ENCODE results near the gene BPIFB6.

BPIFB6 gene

DNA sequence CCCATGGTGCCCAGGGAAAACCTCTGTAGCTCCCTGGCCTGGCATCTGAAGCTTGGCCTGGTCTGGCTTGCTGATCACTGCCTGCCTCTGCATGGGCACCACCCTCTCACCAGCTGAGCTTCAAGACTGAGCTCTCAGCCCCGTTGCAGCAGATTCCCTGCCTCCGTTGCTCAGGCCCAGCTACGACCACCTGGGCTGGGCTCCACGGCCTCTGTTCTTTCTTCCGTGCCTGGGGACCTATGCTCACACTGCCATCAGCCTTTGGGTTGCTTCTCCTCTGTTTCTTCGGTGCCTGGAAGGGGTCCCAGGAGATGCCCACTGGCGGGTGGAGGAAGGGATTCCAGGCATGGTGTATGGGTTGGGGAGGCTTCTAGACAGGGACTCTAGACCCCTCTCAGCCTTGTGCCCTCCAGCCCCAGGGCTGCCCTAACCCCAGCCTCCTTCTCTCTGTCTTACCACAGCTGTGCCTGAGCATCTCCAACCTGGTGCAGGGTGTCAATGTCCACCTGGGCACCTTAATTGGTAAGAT is 14.8 kb upstream of the BPIFB6 start:
- no peak for DNase-seq

DNA sequence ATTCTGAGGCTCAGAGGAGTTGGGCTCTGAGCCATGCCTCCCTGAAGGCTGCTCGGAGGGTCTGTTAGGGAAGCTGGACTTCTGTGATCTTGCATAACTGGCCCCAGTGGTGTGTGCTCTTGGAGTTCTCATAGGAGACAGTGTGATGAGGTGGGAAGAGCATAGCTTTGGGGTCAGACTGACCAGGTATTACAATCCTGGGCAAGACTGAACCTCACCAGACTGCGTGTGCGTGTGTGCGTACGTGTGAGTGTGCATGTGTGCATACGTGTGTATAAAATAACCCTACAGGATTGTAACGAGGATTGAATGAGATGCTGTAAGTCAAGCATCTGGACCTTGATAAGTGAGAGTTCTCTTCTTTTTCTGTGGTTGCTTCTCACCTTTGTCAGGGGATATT is 13.9 kb upstream of the BPIFB6 start:
- DNase-seq: no peak

DNA sequence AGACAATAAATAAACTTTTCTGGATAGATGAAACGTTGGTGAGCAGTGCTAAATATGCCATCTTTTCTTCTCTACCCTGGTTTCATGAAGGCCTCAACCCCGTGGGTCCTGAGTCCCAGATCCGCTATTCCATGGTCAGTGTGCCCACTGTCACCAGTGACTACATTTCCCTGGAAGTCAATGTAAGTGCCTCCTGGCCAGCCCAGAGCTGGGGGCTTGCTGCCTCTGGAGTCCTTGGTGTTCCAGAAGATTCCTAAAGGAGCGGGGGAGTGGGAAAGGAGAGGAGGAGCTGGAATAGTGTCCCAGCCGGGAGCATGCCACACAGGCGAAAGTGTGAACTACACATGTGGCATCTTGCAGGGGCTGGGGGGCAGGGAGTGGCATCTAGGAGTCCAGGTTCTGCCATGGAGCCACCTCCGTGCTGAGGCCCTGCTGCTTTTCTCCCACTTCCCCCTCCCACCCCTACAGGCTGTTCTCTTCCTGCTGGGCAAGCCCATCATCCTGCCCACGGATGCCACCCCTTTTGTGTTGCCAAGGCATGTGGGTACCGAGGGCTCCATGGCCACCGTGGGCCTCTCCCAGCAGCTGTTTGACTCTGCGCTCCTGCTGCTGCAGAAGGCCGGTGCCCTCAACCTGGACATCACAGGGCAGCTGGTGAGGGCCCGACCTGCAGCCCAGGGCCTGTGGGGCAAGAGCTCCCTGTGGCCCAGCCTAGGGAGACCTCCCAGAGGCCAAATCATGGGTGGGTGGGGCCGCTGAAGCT is 13.1 kb upstream of the BPIFB6 start:
- no peak for DNase-seq

DNA sequence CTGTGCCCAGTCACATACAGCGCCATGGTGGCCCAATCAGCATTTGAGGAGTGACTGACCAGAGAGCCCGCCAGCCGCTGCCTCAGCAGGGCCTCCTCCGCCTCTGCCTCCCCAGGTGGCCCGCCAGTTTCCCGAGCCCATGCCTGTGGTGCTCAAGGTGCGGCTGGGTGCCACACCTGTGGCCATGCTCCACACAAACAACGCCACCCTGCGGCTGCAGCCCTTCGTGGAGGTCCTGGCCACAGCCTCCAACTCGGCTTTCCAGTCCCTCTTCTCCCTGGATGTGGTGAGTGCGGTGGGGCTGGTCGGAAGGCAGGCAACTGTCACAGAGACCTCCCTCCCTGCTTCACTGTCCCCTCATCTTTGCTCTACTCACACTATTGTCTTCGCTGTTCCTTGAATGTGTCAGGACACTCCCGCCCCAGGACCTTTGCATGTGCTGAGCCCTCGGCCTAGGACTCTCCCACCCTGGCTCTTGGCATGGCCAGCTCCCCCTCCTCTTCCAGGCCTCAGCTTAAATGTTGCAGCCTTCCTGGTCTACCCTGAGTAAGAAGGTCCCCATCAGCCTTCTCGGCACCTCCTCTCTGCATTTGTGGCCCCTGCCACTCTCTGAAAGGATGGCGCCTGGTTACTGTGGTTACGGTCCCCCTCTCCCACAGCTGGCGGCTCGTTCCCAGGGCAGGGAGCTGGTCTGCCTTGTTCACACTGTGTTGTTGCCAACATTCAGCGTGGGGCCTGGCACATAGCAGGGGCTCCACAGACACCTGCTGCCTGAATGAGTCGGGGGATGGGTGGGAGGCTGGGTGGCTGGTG is 11.8 kb upstream of the BPIFB6 start:
- no peak for DNase-seq

DNA sequence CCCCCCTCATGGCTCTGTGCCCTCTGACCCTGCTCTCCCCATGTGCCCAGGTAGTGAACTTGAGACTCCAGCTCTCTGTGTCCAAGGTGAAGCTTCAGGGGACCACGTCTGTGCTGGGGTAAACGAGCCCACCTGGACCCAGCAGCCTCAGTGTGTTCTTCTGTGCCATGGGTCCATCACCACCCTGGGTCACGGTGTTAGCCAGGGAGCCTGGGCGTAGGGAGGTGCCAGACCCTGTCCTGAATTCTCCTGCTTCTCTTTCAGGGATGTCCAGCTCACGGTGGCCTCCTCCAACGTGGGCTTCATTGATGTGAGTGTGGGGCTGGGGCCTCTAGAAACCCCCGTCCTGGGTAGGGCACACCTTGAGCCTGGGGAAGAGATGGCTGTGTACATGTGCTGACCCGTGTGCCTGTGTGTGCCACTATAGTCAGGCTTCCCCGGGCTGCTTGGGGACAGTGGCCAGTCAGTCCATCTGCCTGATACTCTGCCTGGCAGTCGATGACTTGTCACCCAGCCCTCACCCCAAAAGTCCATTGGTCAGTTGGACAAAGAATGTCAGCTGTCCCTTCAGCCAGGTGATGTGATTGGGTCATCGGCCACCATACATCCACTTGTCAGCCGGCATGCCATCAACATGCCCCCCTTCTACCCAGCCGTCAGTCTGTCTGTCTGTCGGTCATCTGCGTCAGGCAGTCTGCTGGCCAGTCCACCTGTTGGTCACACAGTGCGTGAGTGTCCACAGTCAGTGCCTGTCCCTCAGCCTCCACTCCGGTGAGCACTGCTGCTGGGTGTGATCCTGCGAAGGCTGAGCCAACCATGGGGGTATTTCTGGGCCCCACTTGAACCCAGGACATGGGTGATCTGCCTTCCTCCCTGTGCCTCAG is 10.9 kb upstream of the BPIFB6 start:
- DNase-seq: no peak

DNA sequence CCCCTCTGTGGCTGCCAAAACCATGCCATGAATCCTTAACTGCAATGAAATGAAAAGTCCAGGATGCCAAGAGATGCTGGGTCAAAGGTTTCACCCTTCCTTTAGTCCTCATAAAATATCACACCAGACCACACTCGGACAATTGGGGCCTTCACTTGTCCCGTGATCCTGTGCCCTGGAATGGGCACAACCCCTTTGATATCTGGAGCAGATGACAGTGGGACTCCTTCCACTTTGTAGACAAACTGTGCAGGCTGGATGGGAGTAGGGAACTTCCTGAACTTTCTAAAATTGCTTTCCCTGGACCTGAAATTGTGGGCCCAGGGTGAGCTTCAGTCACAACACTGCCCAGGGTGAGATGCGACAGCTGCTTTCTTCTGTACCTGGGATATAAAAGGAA is 9.6 kb upstream of the BPIFB6 start:
- no peak for DNase-seq

DNA sequence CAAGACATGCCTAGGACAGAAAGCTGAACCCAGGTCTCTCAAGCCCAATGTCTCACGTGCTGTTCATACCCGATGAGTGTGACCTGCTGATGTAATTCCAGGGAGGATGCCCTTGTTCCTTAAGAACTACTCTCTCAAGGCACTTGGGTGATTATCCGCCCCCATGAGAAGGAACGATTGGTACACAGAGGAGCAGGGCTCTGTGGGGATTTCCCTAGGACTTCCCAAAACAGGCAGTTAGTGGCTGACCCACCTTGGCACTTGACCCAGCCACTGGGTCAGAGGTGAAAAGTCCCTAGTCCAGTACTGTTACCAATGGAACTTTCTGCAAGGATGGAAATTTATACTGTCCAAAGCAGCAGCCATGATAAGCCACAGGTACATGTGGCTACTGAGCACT is 9.2 kb upstream of the BPIFB6 start:
- DNase-seq: no peak

DNA sequence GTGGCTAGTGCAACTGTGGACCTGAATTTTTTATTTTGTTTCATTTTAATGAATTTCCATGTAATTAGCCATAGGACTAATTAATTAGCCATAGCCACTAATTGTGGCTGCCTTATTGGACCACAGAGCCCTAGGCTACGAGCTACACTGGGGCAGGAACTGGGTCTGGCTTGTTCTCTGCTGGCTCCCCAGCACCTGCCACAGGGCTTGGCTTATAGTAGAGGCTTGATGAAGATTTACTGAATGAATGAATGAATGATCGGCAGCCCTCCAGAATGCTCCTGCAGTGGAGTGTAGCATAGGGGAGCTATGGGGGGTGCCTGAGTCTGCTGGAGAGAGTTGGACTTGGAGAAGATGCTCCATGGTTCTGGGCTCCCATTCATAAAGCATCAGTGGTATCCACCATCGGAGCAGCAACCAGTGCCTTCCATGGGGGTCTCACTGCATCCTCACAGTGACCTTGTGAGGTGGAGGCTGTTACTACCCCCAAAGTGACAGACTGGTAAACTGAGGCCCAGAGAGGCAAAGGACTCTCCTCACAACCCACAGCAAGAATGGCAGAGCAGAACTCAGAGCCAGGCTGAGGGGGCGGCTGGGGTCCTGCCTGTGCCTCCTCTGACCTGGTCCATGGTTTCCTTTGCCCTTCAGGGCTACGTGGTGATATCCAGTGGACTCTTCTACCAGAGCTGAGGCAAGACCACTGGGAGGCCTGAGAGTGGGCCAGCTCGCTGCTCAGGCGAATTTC is 8.6 kb upstream of the BPIFB6 start:
- no peak for DNase-seq

DNA sequence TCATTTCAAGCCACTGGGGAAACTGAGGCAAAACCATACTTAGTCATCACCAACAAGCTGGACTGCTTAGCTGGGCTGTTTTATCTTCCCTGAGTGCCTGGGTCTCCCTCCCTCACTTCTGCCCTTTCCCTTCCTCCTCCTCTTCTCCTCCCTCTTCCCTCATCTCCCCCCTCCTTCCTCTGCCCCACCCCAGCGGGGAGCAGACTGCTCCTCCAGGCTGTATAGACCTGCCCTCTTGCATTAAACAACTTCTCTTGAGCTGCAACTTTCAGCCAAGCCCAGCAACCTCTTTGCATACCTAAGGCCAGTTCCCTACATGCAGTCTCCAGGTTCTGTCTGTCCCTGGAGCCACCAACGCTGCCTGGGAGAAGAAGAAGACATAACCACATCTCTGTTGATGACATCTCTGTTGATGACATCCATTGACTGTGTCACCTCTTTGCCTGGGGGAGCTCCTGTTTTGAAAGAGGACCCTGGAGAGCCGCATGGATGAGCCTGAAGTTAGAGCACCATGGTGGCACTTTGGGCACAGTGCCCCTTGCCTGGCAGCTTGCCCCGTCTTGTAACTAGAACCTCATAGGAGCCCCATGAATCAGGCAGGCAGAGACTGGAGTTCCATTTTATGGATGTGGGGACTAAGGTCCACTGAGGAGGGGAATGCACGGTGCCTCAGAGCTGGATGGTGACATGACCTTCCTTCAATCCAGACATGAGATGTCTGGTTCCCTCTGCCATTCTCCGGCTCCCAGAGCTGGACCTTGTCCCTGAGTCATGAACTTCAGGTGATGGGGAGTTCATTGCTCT is 7.8 kb upstream of the BPIFB6 start:
- DNase-seq: no peak

DNA sequence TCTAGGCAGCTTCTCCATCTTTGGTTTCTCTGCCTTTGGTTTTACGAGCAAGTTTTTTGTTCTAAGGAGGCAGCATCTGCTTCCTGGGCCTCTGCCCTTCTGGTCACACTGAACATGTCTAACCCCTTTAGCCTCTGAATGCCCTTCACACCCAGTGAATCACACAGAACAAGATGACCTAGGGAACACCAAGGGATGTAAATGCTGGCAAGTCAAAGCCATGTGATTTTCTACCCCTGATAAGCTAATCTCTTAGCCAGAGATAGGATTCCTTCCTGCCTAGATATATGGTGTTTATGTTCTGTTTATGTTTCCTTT is 7.2 kb upstream of the BPIFB6 start:
- no peak for DNase-seq

DNA sequence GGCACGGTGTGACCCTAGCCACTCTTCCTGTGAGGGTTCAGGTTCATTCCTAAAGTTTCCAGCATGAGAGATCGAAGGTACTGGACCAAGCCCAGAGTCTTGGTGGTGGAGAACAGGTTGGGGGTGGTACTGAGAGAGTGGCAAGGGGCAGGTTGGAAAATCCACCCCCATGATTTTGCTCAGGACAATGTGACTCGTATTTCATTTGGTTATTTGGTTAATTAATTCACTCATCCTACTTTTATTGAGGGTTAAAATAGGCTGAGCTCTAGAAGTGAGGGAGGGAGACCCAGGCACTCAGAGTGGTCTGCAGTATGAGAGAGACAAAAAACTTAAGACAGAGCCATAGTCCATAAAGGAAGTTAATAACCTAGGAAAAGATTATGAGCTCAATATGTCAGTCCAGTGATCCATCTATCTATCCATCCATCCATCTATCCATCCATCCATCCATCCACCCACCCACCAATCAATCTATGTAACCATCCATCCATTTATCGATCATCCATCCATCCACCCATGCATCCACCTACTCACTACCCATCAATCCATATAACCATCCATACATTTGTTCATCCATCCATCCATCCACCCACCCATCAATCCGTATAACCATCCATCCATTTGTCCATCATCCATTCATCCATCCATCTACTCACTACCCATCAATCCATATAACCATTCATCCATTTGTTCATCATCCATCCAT is 6.7 kb upstream of the BPIFB6 start:
- DNase-seq: no peak

DNA sequence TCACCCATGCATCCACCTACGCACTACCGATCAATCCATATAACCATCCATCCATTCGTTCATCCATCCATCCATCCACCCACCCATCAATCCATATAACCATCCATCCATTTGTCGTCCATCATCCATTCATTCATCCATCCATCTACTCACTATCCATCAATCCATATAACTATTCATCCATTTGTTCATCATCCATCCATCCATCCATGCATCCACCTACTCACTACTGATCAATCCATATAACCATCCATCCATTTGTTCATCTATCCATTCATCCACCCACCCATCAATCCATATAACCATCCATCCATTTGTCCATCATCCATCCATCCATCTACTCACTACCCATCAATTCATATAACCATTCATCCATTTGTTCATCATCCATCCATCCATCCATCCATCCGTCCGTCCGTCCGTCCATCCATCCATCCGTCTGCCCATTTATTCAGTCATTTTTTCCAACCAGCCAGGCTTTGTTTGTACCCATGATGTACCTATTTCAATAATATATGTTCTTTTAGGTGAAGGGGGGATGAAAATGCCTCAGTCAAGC is 6.1 kb upstream of the BPIFB6 start:
- DNase-seq: no peak

DNA sequence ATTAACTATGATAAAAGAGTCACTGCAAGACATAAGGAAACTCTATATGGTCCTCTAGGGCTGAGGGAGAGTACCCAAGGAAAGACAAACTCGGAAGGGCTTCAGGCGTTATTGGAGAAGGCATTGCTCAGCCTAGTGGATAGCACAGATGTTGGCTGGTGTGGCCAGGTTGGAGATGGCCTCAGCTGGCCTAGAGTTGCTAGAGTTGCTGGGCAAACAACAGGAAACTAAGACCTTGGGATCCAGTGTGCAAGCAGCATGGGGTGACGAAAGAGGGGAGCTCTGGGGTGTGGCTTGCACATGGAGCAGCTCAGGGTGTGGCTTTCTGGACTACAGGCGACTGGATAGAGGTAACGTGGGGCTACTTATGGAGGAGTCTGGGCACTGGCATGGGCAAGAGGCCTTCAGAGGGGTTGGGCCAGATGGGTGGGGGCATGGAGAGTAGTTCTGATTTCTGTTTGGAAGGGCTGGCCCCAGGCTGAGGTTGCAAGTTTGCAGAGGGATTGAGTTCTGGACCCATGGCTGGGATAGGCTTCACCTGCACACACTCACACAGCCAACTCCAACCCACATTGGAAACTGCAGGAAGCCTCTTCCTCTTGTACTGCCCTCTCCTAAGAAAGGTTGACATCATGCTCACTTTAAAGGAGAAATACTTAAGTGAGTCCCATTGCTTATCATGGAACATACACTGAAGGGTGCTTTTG is 5.2 kb upstream of the BPIFB6 start:
- DNase-seq: no peak

DNA sequence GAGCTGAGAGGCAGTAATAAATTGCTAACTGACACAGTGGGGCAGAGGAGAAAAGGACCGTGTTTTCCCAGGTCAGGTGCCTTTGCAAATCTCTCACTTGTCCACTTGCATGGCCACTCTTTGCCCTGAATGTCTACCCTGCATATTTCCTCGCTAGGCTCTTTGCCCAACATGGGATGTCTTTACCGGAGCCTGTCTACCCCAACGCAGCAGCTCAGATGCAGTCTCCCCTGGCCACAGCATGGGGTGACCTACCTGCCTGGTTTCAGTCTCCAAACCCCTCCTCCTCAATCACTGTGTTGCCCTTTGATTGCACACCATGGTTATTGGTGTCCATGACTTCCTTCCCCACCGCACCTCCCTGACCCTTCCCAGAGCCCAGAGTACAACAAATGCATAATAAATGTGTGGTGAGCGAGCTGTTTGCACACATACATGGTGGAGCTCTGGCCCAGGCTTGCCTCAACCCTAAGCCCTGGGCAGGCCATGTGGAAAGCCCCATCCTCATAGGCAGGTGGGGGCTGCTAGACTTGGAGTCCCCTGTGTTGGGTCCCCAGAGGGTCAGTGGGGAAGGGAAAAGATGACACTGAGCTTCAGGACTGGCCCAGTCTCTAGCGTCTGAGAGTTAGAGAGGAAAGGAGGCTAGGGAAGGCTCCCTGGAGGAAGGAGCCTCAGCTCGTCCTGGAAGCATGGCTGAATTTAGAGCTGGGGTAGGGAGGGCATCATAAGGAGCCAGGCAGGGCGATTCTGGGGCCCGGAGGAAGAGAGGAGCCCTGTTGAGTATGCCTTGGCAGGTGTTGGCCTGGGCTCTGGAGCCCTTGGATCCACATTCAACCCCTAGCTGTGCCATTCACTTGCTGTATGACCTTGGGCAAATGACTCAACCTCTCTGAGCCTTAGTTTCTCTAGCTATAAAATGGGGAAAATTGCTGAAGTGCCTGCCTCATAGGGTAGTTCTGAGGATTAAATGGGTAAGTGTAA is 4.4 kb upstream of the BPIFB6 start:
- DNase-seq: no peak

DNA sequence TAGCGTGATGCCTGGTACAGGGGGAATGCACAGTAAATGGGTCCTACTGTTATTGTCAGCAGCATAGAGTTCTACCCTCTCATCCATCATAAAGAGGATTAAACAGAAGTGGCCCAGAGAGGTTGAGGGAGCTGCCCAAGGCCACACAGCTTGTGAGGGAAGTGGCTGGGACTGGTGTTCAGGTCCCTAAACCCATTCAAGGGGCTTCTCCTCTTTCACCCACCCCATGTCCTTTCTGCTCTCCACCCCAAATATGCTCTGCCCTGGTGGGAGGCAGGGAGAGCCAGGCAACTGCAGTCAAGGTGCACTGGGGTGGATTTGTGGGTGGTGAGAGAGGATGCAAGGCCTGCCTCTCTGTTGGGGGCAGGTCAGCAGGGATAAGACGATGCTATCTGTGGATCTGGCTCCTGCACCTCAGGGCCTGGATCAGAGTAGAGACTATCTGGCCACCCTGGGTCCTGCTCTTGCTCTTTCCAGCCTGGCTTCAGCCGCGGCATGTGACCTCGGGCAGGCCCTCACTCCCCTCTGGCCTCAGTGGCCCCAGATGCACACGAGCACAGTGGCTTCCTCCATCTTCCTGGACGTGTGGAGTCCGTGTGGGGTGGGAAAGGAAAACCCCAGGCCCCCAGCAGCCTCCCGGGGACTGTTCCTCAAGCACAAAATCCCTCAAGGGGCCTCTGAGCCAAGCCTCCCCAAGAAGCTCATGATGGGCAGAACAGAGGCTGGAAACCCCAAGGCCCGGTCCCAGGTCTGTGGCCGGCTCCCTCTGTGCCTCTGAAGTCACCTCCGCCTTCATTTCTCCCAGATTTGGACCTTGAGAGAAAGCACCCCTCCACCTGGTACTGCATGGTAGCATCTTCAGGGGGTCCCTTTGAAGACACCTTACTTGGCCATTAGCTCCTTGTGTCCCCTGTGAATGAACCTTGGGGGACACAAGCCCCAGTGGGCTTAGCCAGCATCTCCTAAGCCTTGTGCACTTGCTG is 3.4 kb upstream of the BPIFB6 start:
- DNase-seq: no peak

DNA sequence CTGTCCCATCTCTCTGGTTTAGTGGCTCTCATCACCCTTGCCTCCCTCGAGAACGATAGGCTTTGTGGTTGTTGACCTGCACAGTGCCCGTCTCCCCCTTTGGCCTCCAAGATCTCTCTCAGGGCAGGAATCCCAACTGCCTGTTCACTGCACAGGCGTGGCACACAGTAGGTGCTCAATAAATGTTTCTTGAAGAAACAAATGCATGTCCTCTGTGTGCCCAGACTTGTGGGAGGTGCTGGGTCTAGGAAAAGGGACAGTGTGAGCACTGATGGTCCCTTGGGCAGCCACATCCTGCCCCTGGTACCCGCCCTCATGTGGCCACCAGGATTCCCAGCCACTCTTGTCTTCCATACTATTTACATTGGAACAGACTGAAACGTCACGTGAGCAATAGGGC is 2.6 kb upstream of the BPIFB6 start:
- DNase-seq: no peak

DNA sequence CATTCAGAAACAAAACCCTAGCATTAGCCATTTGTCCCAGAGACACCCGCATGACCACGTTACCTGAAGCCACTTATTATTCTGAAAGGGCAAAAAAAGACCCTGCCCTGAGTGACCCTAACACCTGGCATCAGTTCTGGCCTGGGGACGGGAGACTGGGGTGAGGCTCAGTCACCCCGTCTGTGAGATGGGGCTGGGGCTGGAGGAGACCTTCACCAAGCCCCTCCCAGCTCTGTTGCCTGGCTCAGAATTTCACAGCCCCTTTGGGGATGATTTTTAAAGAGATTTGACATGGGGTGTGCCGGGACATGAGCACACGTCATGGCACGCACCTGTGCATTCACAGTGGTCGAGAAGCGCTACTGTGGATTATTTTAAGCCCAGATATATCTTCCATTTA is 1.4 kb upstream of the BPIFB6 start:
- no peak for DNase-seq

DNA sequence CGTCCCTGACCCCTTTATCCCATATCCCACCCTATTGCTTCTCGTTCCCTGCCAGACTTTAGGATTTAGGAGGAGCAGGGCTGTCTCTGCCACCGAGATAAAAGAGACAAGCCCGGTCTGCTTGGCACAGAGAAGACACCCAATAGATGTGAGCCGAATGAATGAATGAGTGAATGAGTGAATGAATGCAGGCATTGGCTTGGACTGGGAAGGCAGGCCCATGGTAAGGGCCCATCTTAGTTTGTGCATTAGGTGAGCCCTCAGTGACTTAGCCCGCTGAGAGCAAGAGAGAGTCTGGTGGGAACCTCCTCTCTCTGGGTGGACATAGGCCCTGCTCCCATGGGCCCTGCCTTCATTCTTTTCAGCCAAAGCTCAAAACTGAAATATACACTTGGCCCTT is 879 bp upstream of the BPIFB6 start:
- no peak for DNase-seq
